Measurements from ENCODE around the gene ATF6. TPM values are rescaled to one million over a fixed set of nuclear protein-coding genes. Genes with fewer than 3 reads are reported as not detected.

ATF6 gene
- total and polyA plus RNA-seq, 2 donors (not counting 1 experiment from before 2014, with no cell fraction given), result 5.7 to 26.6 TPM

GRCh38 chr1:161981735-161982506, 215.8 kb downstream of the ATF6 start:
- Histone ChIP-seq H3K79me2 (ENCODE audit: control insufficient read depth, insufficient read depth, low read length) (no peaks in the 10 kb centered on the region), H3K36me3 (replicated peaks in 1 of 2; ENCODE audit: control extremely low read depth in 1 of 2, control insufficient read depth in 1 of 2, extremely low read depth in 1 of 2, insufficient read depth in 2 of 2, low read length in 1 of 2) (no peaks in the 10 kb centered on the region), H2AFZ (ENCODE audit: insufficient read depth, low read depth, low read length, poor library complexity, severe bottlenecking) (no peak overlapping the region), H3K9me3 (ENCODE audit: control extremely low read depth in 1 of 3, control insufficient read depth in 2 of 3, insufficient read depth in 1 of 3, low read length in 2 of 3) (peaks cover 0 to 21% (median 0%) of the 10 kb centered on the region in 3 donors), H4K20me1 (ENCODE audit: control insufficient read depth, insufficient read depth, low read length, poor library complexity, severe bottlenecking) (no peaks in the 10 kb centered on the region), H3K27ac (ENCODE audit: low read length in 2 of 2) (no peak overlapping the region), H3K9ac (ENCODE audit: low read length) (no peak overlapping the region), H3K4me1 (ENCODE audit: control insufficient read depth in 2 of 2, insufficient read depth in 2 of 2, low read length in 2 of 2) (no peaks in the 10 kb centered on the region), H3K27me3 (replicated peaks in 1 of 4; ENCODE audit: control extremely low read depth in 1 of 4, control insufficient read depth in 3 of 4, insufficient read depth in 4 of 4, low read length in 3 of 4) (peaks cover 0 to 6% (median 0%) of the 10 kb centered on the region in 4 experiments), H3K4me2 (replicated peaks; ENCODE audit: low read depth, low read length, poor library complexity, severe bottlenecking) (no peak overlapping the region), H3K4me3 (ENCODE audit: control extremely low read depth in 1 of 5, extremely low read depth in 1 of 5, insufficient read depth in 1 of 5, low read depth in 2 of 5, low read length in 4 of 5) (no peak overlapping the region)
- WGBS (ENCODE audit: insufficient coverage), result 78% methylated on average over 5 of the region's 11 CpGs
- H3K4me3 Mint-ChIP-seq, result no peak overlapping the region
- no peaks in the 10 kb centered on the region for H3K9me3 Mint-ChIP-seq (ENCODE audit: insufficient read depth)
- intact Hi-C loops (cut with micrococcal nuclease), result no loop called here
- DNase-seq, result no peak
- no peak for TF ChIP-seq EZH2 (IDR thresholded peaks at IDR 0.05; ENCODE audit: borderline replicate concordance, insufficient read depth, low read depth, low read length, poor library complexity, severe bottlenecking)
- TF ChIP-seq CTCF (IDR thresholded peaks at IDR 0.05), result no peak
- ChIA-PET POLR2A (no interaction called here), CTCF (no interaction called here)
- no peak overlapping the region for H3K27ac Mint-ChIP-seq
- H3K27me3 Mint-ChIP-seq, result peaks cover 30% of the 10 kb centered on the region
- no peaks in the 10 kb centered on the region for H3K4me1 Mint-ChIP-seq
- no peak for ATAC-seq (ENCODE audit: low read depth)

GRCh38 chr1:161982507-161982895, 216.4 kb downstream of the ATF6 start:
- H3K4me1 Mint-ChIP-seq, result no peaks in the 10 kb centered on the region
- ATAC-seq (ENCODE audit: low read depth) (no peak), DNase-seq (no peak)
- no peak overlapping the region for H3K4me3 ChIP-seq (ENCODE audit: control extremely low read depth in 1 of 5, extremely low read depth in 1 of 5, insufficient read depth in 1 of 5, low read depth in 2 of 5, low read length in 4 of 5)
- intact Hi-C loops (cut with micrococcal nuclease), result no loop called here
- H3K27ac ChIP-seq (ENCODE audit: low read length in 2 of 2), result no peak overlapping the region
- peaks cover 0 to 22% (median 2%) of the 10 kb centered on the region in 3 donors for H3K9me3 ChIP-seq (ENCODE audit: control extremely low read depth in 1 of 3, control insufficient read depth in 2 of 3, insufficient read depth in 1 of 3, low read length in 2 of 3)
- no peak overlapping the region for H3K4me2 ChIP-seq (replicated peaks; ENCODE audit: low read depth, low read length, poor library complexity, severe bottlenecking)
- no peak overlapping the region for H2AFZ ChIP-seq (ENCODE audit: insufficient read depth, low read depth, low read length, poor library complexity, severe bottlenecking)
- H3K36me3 ChIP-seq (replicated peaks in 1 of 2; ENCODE audit: control extremely low read depth in 1 of 2, control insufficient read depth in 1 of 2, extremely low read depth in 1 of 2, insufficient read depth in 2 of 2, low read length in 1 of 2), result no peaks in the 10 kb centered on the region
- H3K27ac Mint-ChIP-seq, result no peak overlapping the region
- ChIA-PET POLR2A (no interaction called here), CTCF (no interaction called here)
- H3K79me2 ChIP-seq (ENCODE audit: control insufficient read depth, insufficient read depth, low read length), result no peaks in the 10 kb centered on the region
- no peak overlapping the region for H3K4me3 Mint-ChIP-seq
- peaks cover 5% of the 10 kb centered on the region for H3K9me3 Mint-ChIP-seq (ENCODE audit: insufficient read depth)
- H3K27me3 ChIP-seq (replicated peaks in 1 of 4; ENCODE audit: control extremely low read depth in 1 of 4, control insufficient read depth in 3 of 4, insufficient read depth in 4 of 4, low read length in 3 of 4), result peaks cover 0 to 6% (median 0%) of the 10 kb centered on the region in 4 experiments
- H3K27me3 Mint-ChIP-seq, result peaks cover 35% of the 10 kb centered on the region
- no peaks in the 10 kb centered on the region for H4K20me1 ChIP-seq (ENCODE audit: control insufficient read depth, insufficient read depth, low read length, poor library complexity, severe bottlenecking)
- no peak for TF ChIP-seq EZH2 (IDR thresholded peaks at IDR 0.05; ENCODE audit: borderline replicate concordance, insufficient read depth, low read depth, low read length, poor library complexity, severe bottlenecking)
- no peak for TF ChIP-seq CTCF (IDR thresholded peaks at IDR 0.05)
- no peak overlapping the region for H3K9ac ChIP-seq (ENCODE audit: low read length)
- H3K4me1 ChIP-seq (ENCODE audit: control insufficient read depth in 2 of 2, insufficient read depth in 2 of 2, low read length in 2 of 2), result no peaks in the 10 kb centered on the region
- WGBS (ENCODE audit: insufficient coverage), result 51% methylated on average over 3 of the region's 5 CpGs
